Activated CD4-positive, alpha-beta T cell treated with anti-CD3 and anti-CD28 coated beads, Interleukin-2, amount 10 ng/mL, durations not matched to agents 24 days and 14 days (primary cell): ENCODE data around the gene MMP19. TPM values are rescaled to one million over a fixed set of nuclear protein-coding genes. Genes with fewer than 3 reads are reported as not detected.

ENCODE experiments used
- DNase-seq: peaks from one replicate; pipeline ENCODE4 v3.0.0; 2022
- H3K27ac Mint-ChIP-seq: one replicate; pipeline ENCODE4 v1.8.0; 2022; ENCODE audit warnings: mild to moderate bottlenecking, mixed read lengths
- H3K27me3 Mint-ChIP-seq: one replicate; pipeline ENCODE4 v1.8.0; 2022; ENCODE audit warnings: mixed read lengths
- H3K36me3 Mint-ChIP-seq: one replicate; pipeline ENCODE4 v1.8.0; 2022; ENCODE audit warnings: low read depth, mild to moderate bottlenecking, mixed read lengths
- H3K4me1 Mint-ChIP-seq: one replicate; pipeline ENCODE4 v1.8.0; 2021; ENCODE audit warnings: mixed read lengths
- H3K4me3 Mint-ChIP-seq: one replicate; pipeline ENCODE4 v1.8.0; 2022; ENCODE audit warnings: mild to moderate bottlenecking, moderate library complexity, mixed read lengths
- H3K9me3 Mint-ChIP-seq: one replicate; pipeline ENCODE4 v1.8.0; 2021; ENCODE audit warnings: mixed read lengths
- intact Hi-C: fragments of 100-400 bp; cut with micrococcal nuclease; formaldehyde crosslinking; loops from one replicate; pipeline ENCODE4 v1.15.1; 2023
- total RNA-seq: library from RNA; stranded (reverse); gene quantifications from 2 replicates; pipeline ENCODE4 v1.2.3, GENCODE V29; 2022

MMP19 gene
- total RNA-seq, 1 donor from 2014 or later, result not detected

- DNase-seq, result peak; percentile 99
- Mint-ChIP-seq H3K4me1 (peaks cover 23% of the 10 kb centered on the region), H3K27me3 (no peaks in the 10 kb centered on the region), H3K27ac (peak within 1 kb of the TSS; percentile 39), H3K4me3 (no peak within 1 kb of the TSS), H3K36me3 (peaks cover 39% of the 10 kb centered on the region), H3K9me3 (no peaks in the 10 kb centered on the region)
- intact Hi-C loops, result loop anchor here (1.0 to 5.0 kb wide), 8 partner anchors 12 to 483 kb away; partner anchors contain the start of genes CS, DNAJC14, NABP2 and PYM1
Observed at GRCh38 chr12:55817345-55818139, 25.2 kb downstream of the MMP19 start, which contains the start of the genes ORMDL2 and SARNP. Gene ORMDL2, plus strand, starts transcription at chr12:55818041. Its CDS starts 959 bp downstream, at chr12:55819000. Gene SARNP, minus strand, starts transcription at chr12:55817724. Its CDS starts 23 bp downstream, at chr12:55817701.

DNA sequence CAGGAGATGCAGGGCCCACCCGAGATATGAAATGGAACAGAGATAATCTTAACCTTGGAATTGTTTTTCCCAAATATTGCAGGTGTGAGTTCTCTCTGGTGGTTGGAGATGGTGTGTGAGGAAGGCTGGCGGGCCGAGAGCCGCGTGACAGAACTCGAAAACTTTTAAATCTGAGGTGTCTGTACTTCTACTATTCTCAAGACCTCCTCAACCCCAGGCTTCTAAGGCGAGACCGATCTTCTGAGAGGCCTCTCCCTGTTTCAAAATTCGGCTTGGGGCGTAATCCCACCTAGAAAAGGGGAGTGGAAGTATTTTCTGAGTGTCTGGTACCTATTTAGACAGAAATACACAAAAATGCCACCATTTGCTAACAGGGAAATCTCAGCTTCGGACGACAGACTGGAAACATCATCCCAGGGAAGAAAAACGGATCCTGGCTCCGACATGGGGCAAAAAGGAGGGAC, 25.8 kb downstream of the MMP19 start:
- H3K4me1 Mint-ChIP-seq, result peaks cover 28% of the 10 kb centered on the region

DNA sequence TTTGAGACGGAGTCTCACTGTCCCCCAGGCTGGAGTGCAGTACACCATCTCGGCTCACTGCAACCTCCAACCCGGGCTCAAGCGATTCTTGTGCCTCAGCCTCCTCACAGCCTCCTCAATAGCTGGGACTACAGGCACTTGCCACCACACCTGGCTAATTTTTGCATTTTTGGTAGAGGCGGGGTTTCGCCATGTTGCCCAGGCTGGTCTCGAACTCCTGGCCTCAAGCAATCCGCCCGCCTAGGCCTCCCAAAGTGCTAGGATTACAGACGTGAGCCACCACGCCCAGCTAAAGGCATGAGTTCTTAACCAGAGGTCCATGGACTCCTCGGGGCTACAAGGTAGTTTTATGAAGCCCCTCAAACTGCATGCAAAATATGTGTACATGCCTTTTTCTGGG, 27.3 kb downstream of the MMP19 start:
- intact Hi-C loops, result loop anchor here (5.0 kb wide), 1 partner anchor 407 kb away; the partner anchor contains the start of genes NABP2 and RNF41
- H3K36me3 Mint-ChIP-seq, result peaks cover 33% of the 10 kb centered on the region

More for the DNA sequence above, 25.8 kb downstream of the MMP19 start:
- Mint-ChIP-seq H3K9me3 (no peaks in the 10 kb centered on the region), H3K36me3 (peaks cover 37% of the 10 kb centered on the region), H3K27ac (no peak overlapping the region), H3K4me3 (no peak overlapping the region), H3K27me3 (no peaks in the 10 kb centered on the region)
- intact Hi-C loops, result loop anchor here (1.0 to 5.0 kb wide), 6 partner anchors 12 to 483 kb away; partner anchors contain the start of genes CS, DNAJC14, NABP2 and PYM1
- DNase-seq, result no peak

DNA sequence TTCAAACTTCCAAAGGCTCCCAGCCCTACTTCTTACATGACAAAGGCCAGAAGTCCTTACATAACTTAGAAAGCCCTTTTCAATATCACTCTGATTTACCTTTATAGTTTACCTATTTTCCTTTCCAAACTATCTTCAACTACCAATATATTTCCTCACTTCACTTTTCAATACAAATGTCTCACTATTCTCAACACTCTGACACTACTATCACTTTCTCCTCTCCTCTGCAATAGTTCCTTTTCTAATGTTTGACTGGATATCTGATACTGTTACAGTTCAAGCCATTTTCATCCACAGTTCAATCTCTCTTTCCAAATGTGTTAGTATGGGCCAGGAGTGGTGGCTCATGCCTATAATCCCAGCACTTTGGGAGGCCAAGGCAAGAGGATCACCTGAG, 28.5 kb downstream of the MMP19 start:
- no peak for DNase-seq
- Mint-ChIP-seq H3K27ac (no peak overlapping the region), H3K4me3 (no peak overlapping the region), H3K36me3 (peaks cover 29% of the 10 kb centered on the region), H3K9me3 (no peaks in the 10 kb centered on the region), H3K27me3 (no peaks in the 10 kb centered on the region), H3K4me1 (peaks cover 33% of the 10 kb centered on the region)
- intact Hi-C loops, result no loop called here

More for the DNA sequence above, 27.3 kb downstream of the MMP19 start:
- Mint-ChIP-seq H3K27me3 (no peaks in the 10 kb centered on the region), H3K9me3 (no peaks in the 10 kb centered on the region), H3K4me3 (no peak overlapping the region), H3K4me1 (peaks cover 32% of the 10 kb centered on the region), H3K27ac (no peak overlapping the region)
- no peak for DNase-seq

- intact Hi-C loops, result no loop called here
- peaks cover 27% of the 10 kb centered on the region for H3K4me1 Mint-ChIP-seq
- peak overlapping the region; percentile 17 for H3K27ac Mint-ChIP-seq
Observed at GRCh38 chr12:55812088-55812487, 30.6 kb downstream of the MMP19 start.

GRCh38 chr12:55809274-55809673, 33.5 kb downstream of the MMP19 start:
- intact Hi-C loops, result no loop called here
- Mint-ChIP-seq H3K4me3 (no peak overlapping the region), H3K36me3 (peaks cover 35% of the 10 kb centered on the region)

More at GRCh38 chr12:55812088-55812487, 30.6 kb downstream of the MMP19 start:
- peaks cover 30% of the 10 kb centered on the region for H3K36me3 Mint-ChIP-seq
- no peak overlapping the region for H3K4me3 Mint-ChIP-seq
- H3K9me3 Mint-ChIP-seq, result no peaks in the 10 kb centered on the region
- DNase-seq, result no peak
- H3K27me3 Mint-ChIP-seq, result no peaks in the 10 kb centered on the region

GRCh38 chr12:55806982-55807381, 35.8 kb downstream of the MMP19 start:
- H3K9me3 Mint-ChIP-seq, result no peaks in the 10 kb centered on the region
- no peaks in the 10 kb centered on the region for H3K27me3 Mint-ChIP-seq
- peaks cover 22% of the 10 kb centered on the region for H3K4me1 Mint-ChIP-seq
- no peak for DNase-seq
- no peak overlapping the region for H3K27ac Mint-ChIP-seq
- intact Hi-C loops, result no loop called here
- H3K36me3 Mint-ChIP-seq, result peaks cover 32% of the 10 kb centered on the region
- no peak overlapping the region for H3K4me3 Mint-ChIP-seq

More at GRCh38 chr12:55809274-55809673, 33.5 kb downstream of the MMP19 start:
- DNase-seq, result no peak
- H3K4me1 Mint-ChIP-seq, result peaks cover 26% of the 10 kb centered on the region
- peak overlapping the region; percentile 12 for H3K27ac Mint-ChIP-seq
- no peaks in the 10 kb centered on the region for H3K9me3 Mint-ChIP-seq
- H3K27me3 Mint-ChIP-seq, result no peaks in the 10 kb centered on the region

DNA sequence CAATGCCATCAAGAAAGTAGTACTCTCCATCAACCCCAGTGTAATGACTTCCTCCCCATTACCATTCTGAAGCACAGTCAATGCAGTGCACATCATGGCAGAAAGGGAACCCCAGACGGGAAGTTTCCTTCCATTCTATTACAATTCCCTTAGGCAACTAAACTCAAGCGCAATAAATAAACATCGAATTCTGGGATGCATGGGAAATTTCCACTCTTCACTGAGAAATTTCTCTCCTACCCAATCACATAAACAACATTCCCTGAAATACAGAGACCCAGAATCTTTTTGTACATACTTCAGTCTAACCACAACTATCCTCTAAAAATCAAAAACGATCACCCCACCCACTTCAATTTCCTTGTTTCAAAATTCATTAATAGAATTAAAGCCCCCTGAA, 45.2 kb downstream of the MMP19 start:
- H3K27me3 Mint-ChIP-seq, result no peaks in the 10 kb centered on the region
- H3K4me1 Mint-ChIP-seq, result peaks cover 8% of the 10 kb centered on the region
- intact Hi-C loops, result loop anchor here (1.0 kb wide), 1 partner anchor 59 kb away; no protein-coding TSS in a partner anchor
- peaks cover 56% of the 10 kb centered on the region for H3K36me3 Mint-ChIP-seq
- no peaks in the 10 kb centered on the region for H3K9me3 Mint-ChIP-seq
- no peak for DNase-seq
- H3K27ac Mint-ChIP-seq, result no peak overlapping the region
- H3K4me3 Mint-ChIP-seq, result no peak overlapping the region

- intact Hi-C loops, result loop anchor here (1.0 kb wide), 1 partner anchor 59 kb away; no protein-coding TSS in a partner anchor
- Mint-ChIP-seq H3K4me3 (no peak overlapping the region), H3K36me3 (peaks cover 56% of the 10 kb centered on the region), H3K9me3 (no peaks in the 10 kb centered on the region), H3K4me1 (peaks cover 8% of the 10 kb centered on the region), H3K27me3 (no peaks in the 10 kb centered on the region), H3K27ac (peak overlapping the region; percentile 26)
- peak; percentile 73 for DNase-seq
Observed at GRCh38 chr12:55797068-55797467, 45.7 kb downstream of the MMP19 start.

DNA sequence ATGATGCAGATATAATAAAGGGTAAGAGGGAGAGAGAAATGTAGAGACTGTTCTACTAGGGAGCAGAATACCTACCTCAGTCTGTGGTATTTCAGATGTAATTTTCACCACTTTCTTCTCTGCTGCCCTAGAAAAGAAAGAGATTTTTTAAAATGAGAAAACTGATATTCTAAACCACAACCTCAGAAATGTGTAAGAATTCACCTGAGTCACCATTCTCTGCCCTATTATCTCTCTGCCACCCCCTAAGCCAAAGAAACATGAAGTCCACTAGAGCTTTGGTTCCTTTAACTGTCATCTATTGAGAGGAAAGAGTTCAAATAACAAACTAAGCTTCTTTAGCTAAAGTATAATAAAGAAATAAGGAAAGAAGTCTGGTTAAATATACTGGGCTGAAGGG, 46.8 kb downstream of the MMP19 start:
- intact Hi-C loops, result no loop called here
- Mint-ChIP-seq H3K36me3 (peaks cover 60% of the 10 kb centered on the region), H3K27me3 (no peaks in the 10 kb centered on the region), H3K4me1 (peaks cover 8% of the 10 kb centered on the region), H3K9me3 (no peaks in the 10 kb centered on the region), H3K27ac (no peak overlapping the region), H3K4me3 (no peak overlapping the region)
- DNase-seq, result no peak

GRCh38 chr12:55789893-55790292, 52.8 kb downstream of the MMP19 start:
- Mint-ChIP-seq H3K27ac (no peak overlapping the region), H3K4me1 (peaks cover 2% of the 10 kb centered on the region), H3K27me3 (no peaks in the 10 kb centered on the region), H3K4me3 (no peak overlapping the region), H3K36me3 (peaks cover 57% of the 10 kb centered on the region), H3K9me3 (no peaks in the 10 kb centered on the region)
- no peak for DNase-seq
- intact Hi-C loops, result no loop called here

- Mint-ChIP-seq H3K27me3 (no peaks in the 10 kb centered on the region), H3K36me3 (peaks cover 57% of the 10 kb centered on the region), H3K27ac (no peak overlapping the region), H3K4me3 (no peak overlapping the region), H3K4me1 (peaks cover 2% of the 10 kb centered on the region), H3K9me3 (no peaks in the 10 kb centered on the region)
- no peak for DNase-seq
- intact Hi-C loops, result no loop called here
Observed at GRCh38 chr12:55789171-55789570, 53.6 kb downstream of the MMP19 start.

GRCh38 chr12:55788546-55788945, 54.2 kb downstream of the MMP19 start:
- peaks cover 58% of the 10 kb centered on the region for H3K36me3 Mint-ChIP-seq
- no peak overlapping the region for H3K27ac Mint-ChIP-seq
- no peak for DNase-seq
- H3K9me3 Mint-ChIP-seq, result no peaks in the 10 kb centered on the region
- peaks cover 2% of the 10 kb centered on the region for H3K4me1 Mint-ChIP-seq
- no peak overlapping the region for H3K4me3 Mint-ChIP-seq
- intact Hi-C loops, result no loop called here
- H3K27me3 Mint-ChIP-seq, result no peaks in the 10 kb centered on the region
